PC-9 (cell line): ENCODE measurements around the gene GRIN2A. TPM values are rescaled to one million over a fixed set of nuclear protein-coding genes. Genes with fewer than 3 reads are reported as not detected.

Experiments
- BruUV-seq: library from RNA; stranded (reverse); fragments of 400-500 nt; replicated peaks from 2 replicates; lab custom pipeline; 2021; lab: Mats Ljungman, UMichigan
- CTCF ChIA-PET: fragments of 300-600 bp; sonication (Branson Sonifier 250); formaldehyde crosslinking; loops from one replicate; lab custom pipeline; 2022; ENCODE audit warnings: antibody characterized with exemption; lab: Charles Lee
- POLR2A ChIA-PET: fragments of 300-600 bp; sonication (Branson Sonifier 250); formaldehyde crosslinking; loops from one replicate; lab custom pipeline; 2022; ENCODE audit warnings: antibody characterized with exemption; ENCODE audit not compliant: unreplicated experiment; lab: Charles Lee
- DNase-seq, 2 experiments: peaks; one replicate each; pipeline versions ENCODE4 v3.0.0 to v3.0.0-alpha.2; 2015 to 2022; ENCODE audit warnings: mixed read lengths in 1 of 2
- H2AFZ ChIP-seq: fragments of 200-600 bp; sonication (generic); 2 replicates; pipeline ENCODE4 v1.8.1; 2017; ENCODE audit warnings: antibody characterized with exemption
- H3F3A ChIP-seq: fragments of 200-600 bp; sonication (generic); 2 replicates; pipeline ENCODE4 v1.8.1; 2017; ENCODE audit warnings: antibody characterized with exemption, mild to moderate bottlenecking, low read depth; ENCODE audit not compliant: insufficient read depth
- H3K27ac ChIP-seq: fragments of 200-600 bp; sonication (generic); 2 replicates; pipeline ENCODE4 v1.6.1; 2016; ENCODE audit warnings: mixed run types
- H3K27me3 ChIP-seq: fragments of 200-600 bp; sonication (generic); 2 replicates; pipeline ENCODE4 v1.6.1; 2016; ENCODE audit warnings: low read depth, mixed run types; ENCODE audit not compliant: insufficient read depth
- H3K36me3 ChIP-seq: fragments of 200-600 bp; sonication (generic); 2 replicates; pipeline ENCODE4 v1.6.1; 2016; ENCODE audit warnings: low read depth, mixed run types
- H3K4me1 ChIP-seq: fragments of 200-600 bp; sonication (generic); replicated peaks from 2 replicates; pipeline ENCODE4 v1.6.1; 2016; ENCODE audit warnings: mixed run types; ENCODE audit not compliant: insufficient read depth
- H3K4me2 ChIP-seq: fragments of 200-600 bp; sonication (generic); 2 replicates; pipeline ENCODE4 v1.6.1; 2017; ENCODE audit warnings: mixed run types
- H3K4me3 ChIP-seq: fragments of 200-600 bp; sonication (generic); 2 replicates; pipeline ENCODE4 v1.6.1; 2016; ENCODE audit warnings: mixed run types
- H3K79me2 ChIP-seq: fragments of 200-600 bp; sonication (generic); 2 replicates; pipeline ENCODE4 v1.6.1; 2017; ENCODE audit warnings: low read depth, mixed run types
- H3K9me2 ChIP-seq: fragments of 200-600 bp; sonication (generic); 2 replicates; pipeline ENCODE4 v1.8.1; 2017; ENCODE audit warnings: mild to moderate bottlenecking; ENCODE audit not compliant: insufficient read depth
- H3K9me3 ChIP-seq: fragments of 200-600 bp; sonication (generic); 2 replicates; pipeline ENCODE4 v1.8.1; 2016; ENCODE audit warnings: low read depth; ENCODE audit not compliant: insufficient read depth
- H4K20me1 ChIP-seq: fragments of 200-600 bp; sonication (generic); 2 replicates; pipeline ENCODE4 v1.8.1; 2017; ENCODE audit not compliant: insufficient read depth
- EZH2 ChIP-seq: fragments of 200-600 bp; sonication (generic); IDR thresholded peaks from 2 replicates; pipeline ENCODE4 v1.8.0; 2017; ENCODE audit warnings: antibody characterized with exemption, low read depth
- intact Hi-C: fragments of 100-400 bp; cut with micrococcal nuclease; formaldehyde crosslinking; loops from one replicate; pipeline ENCODE4 v1.10.0; 2022; ENCODE audit not compliant: unreplicated experiment
- total RNA-seq: library from RNA; stranded (reverse); gene quantifications from 2 replicates; pipeline ENCODE4 v1.2.3, GENCODE V29; 2021
- TF ChIP-seq, protein P1 (sequence below): fragments of 200-600 bp; sonication (generic); conservative IDR thresholded peaks from 2 replicates; pipeline ENCODE4 v1.6.1; 2017; ENCODE audit warnings: mixed run types, antibody characterized with exemption, mild to moderate bottlenecking, moderate library complexity

GRIN2A gene
- total RNA-seq, 1 experiment from 2014 or later = not detected

GRCh38 chr16:9798474-9798873 lies 383.8 kb downstream of the GRIN2A start:
- no peak for DNase-seq
- Histone ChIP-seq H3K9me2 (no peaks in the 10 kb centered on the region), H4K20me1 (no peaks in the 10 kb centered on the region), H3K9me3 (no peaks in the 10 kb centered on the region), H3K27me3 (peaks cover 5% of the 10 kb centered on the region; the same call in 1 of the 2 replicates), H3K27ac (no peak overlapping the region), H3F3A (no peaks in the 10 kb centered on the region), H3K4me1 (no peaks in the 10 kb centered on the region), H3K79me2 (no peaks in the 10 kb centered on the region), H3K36me3 (no peaks in the 10 kb centered on the region), H2AFZ (no peak overlapping the region), H3K4me2 (no peak overlapping the region), H3K4me3 (no peak overlapping the region)
- ChIA-PET CTCF (no interaction called here), POLR2A (no interaction called here)
- TF ChIP-seq EZH2 = no peak
- TF ChIP-seq, protein P1, sequence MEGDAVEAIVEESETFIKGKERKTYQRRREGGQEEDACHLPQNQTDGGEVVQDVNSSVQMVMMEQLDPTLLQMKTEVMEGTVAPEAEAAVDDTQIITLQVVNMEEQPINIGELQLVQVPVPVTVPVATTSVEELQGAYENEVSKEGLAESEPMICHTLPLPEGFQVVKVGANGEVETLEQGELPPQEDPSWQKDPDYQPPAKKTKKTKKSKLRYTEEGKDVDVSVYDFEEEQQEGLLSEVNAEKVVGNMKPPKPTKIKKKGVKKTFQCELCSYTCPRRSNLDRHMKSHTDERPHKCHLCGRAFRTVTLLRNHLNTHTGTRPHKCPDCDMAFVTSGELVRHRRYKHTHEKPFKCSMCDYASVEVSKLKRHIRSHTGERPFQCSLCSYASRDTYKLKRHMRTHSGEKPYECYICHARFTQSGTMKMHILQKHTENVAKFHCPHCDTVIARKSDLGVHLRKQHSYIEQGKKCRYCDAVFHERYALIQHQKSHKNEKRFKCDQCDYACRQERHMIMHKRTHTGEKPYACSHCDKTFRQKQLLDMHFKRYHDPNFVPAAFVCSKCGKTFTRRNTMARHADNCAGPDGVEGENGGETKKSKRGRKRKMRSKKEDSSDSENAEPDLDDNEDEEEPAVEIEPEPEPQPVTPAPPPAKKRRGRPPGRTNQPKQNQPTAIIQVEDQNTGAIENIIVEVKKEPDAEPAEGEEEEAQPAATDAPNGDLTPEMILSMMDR = no peak
- no TSS peak for BruUV-seq
- intact Hi-C loops = no loop called here

GRCh38 chr16:9797306-9797705 lies 384.9 kb downstream of the GRIN2A start:
- no peak for DNase-seq
- no peak for TF ChIP-seq EZH2
- TF ChIP-seq, protein P1 = no peak
- Histone ChIP-seq H3K4me3 (no peak overlapping the region), H3K79me2 (no peaks in the 10 kb centered on the region), H3K9me2 (no peaks in the 10 kb centered on the region), H3F3A (no peaks in the 10 kb centered on the region), H3K4me1 (no peaks in the 10 kb centered on the region), H3K36me3 (no peaks in the 10 kb centered on the region), H3K4me2 (no peak overlapping the region), H3K27me3 (no peaks in the 10 kb centered on the region), H3K27ac (no peak overlapping the region), H4K20me1 (no peaks in the 10 kb centered on the region), H3K9me3 (no peaks in the 10 kb centered on the region), H2AFZ (no peak overlapping the region)
- BruUV-seq = no TSS peak
- intact Hi-C loops = no loop called here
- POLR2A ChIA-PET = interaction anchor here (0.6 kb wide), 1 partner anchor 16 kb away, joined by 3 read pairs; no protein-coding TSS in a partner anchor
- CTCF ChIA-PET = no interaction called here

DNA sequence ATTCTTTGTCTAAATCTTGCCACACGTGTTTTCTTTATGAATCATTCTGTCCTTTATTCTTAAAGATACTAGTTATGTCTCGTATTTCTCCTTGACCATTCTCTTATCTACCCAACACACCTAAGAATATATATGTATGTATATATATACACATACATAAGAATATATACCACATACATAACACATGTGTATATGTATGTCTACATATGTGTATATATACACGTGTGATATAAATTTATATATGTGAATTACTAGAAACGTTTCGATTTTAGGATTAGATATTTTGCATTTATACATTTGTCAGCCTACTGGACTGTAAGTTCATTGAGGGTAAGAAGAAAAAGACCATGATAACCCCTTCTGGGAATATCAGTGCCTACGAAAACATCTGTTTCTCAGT lies 388.6 kb downstream of the GRIN2A start:
- H4K20me1 ChIP-seq = no peaks in the 10 kb centered on the region
- TF ChIP-seq EZH2 = no peak
- TF ChIP-seq, protein P1 = no peak
- no peaks in the 10 kb centered on the region for H3F3A ChIP-seq
- H3K9me3 ChIP-seq = no peaks in the 10 kb centered on the region
- no peaks in the 10 kb centered on the region for H3K9me2 ChIP-seq
- H3K4me2 ChIP-seq = no peak overlapping the region
- H3K4me1 ChIP-seq = no peaks in the 10 kb centered on the region
- H2AFZ ChIP-seq = no peak overlapping the region
- H3K4me3 ChIP-seq = no peak overlapping the region
- DNase-seq = no peak
- no peaks in the 10 kb centered on the region for H3K79me2 ChIP-seq
- intact Hi-C loops = no loop called here
- CTCF ChIA-PET = no interaction called here
- BruUV-seq = no TSS peak
- no peaks in the 10 kb centered on the region for H3K36me3 ChIP-seq
- H3K27me3 ChIP-seq = no peaks in the 10 kb centered on the region
- POLR2A ChIA-PET = no interaction called here
- H3K27ac ChIP-seq = no peak overlapping the region
